OCI-LY1 (cell line): Measurements from ENCODE around the gene ZC2HC1B.

Experiments used
- H2AFZ ChIP-seq: fragments of 200-600 bp; sonication (generic), shearing (Covaris generic); 2 replicates; pipeline ENCODE4 v1.6.0; 2014; ENCODE audit warnings: antibody characterized with exemption, mild to moderate bottlenecking, low read length
- H3F3A ChIP-seq: fragments of 200-600 bp; sonication (generic), shearing (Covaris generic); 2 replicates; pipeline ENCODE4 v1.6.0; 2014; ENCODE audit warnings: mild to moderate bottlenecking, antibody characterized with exemption, low read length, moderate library complexity; ENCODE audit not compliant: insufficient read depth
- H3K27ac ChIP-seq: fragments of 200-600 bp; sonication (generic); 2 replicates; pipeline ENCODE4 v1.5.1; 2014; ENCODE audit warnings: low read length, mixed run types, mild to moderate bottlenecking, low read depth; ENCODE audit not compliant: poor library complexity, severe bottlenecking
- H3K27me3 ChIP-seq: fragments of 200-600 bp; sonication (generic); 2 replicates; pipeline ENCODE4 v1.6.0; 2014; ENCODE audit warnings: antibody characterized with exemption, mild to moderate bottlenecking, low read length, moderate library complexity; ENCODE audit not compliant: insufficient read depth
- H3K36me3 ChIP-seq: fragments of 200-600 bp; sonication (generic); 2 replicates; pipeline ENCODE4 v1.6.1; 2014; ENCODE audit warnings: mild to moderate bottlenecking, antibody characterized with exemption, low read length, moderate library complexity, mixed read lengths; ENCODE audit not compliant: insufficient read depth
- H3K4me1 ChIP-seq: fragments of 200-600 bp; sonication (generic); 2 replicates; pipeline ENCODE4 v1.5.1; 2014; ENCODE audit warnings: mild to moderate bottlenecking, low read length, moderate library complexity; ENCODE audit not compliant: insufficient read depth, severe bottlenecking
- H3K4me2 ChIP-seq: fragments of 200-600 bp; sonication (generic), shearing (Covaris generic); 2 replicates; pipeline ENCODE4 v1.6.1; 2014; ENCODE audit warnings: low read length
- H3K4me3 ChIP-seq: fragments of 200-600 bp; sonication (generic); 2 replicates; pipeline ENCODE4 v1.5.1; 2014; ENCODE audit warnings: low read length, low read depth, mild to moderate bottlenecking, mixed read lengths; ENCODE audit not compliant: poor library complexity, severe bottlenecking
- H3K79me2 ChIP-seq: fragments of 200-600 bp; shearing (Covaris generic); 2 replicates; pipeline ENCODE4 v1.6.1; 2016; ENCODE audit warnings: mixed run types, low read length, mixed read lengths; ENCODE audit not compliant: insufficient read depth
- H3K9ac ChIP-seq: fragments of 200-600 bp; sonication (generic), shearing (Covaris generic); 2 replicates; pipeline ENCODE4 v1.6.1; 2014; ENCODE audit warnings: mild to moderate bottlenecking, low read length, mixed read lengths
- H3K9me2 ChIP-seq: fragments of 200-600 bp; sonication (generic), shearing (Covaris generic); 2 replicates; pipeline ENCODE4 v1.6.1; 2014; ENCODE audit warnings: low read depth, mild to moderate bottlenecking, low read length, mixed read lengths
- H3K9me3 ChIP-seq: fragments of 200-600 bp; shearing (Covaris generic); 2 replicates; pipeline ENCODE4 v1.6.1; 2014; ENCODE audit warnings: low read length, mixed read lengths
- H4K20me1 ChIP-seq: fragments of 200-600 bp; sonication (generic), shearing (Covaris generic); 2 replicates; pipeline ENCODE4 v1.6.0; 2016; ENCODE audit warnings: mild to moderate bottlenecking, low read length; ENCODE audit not compliant: insufficient read depth
- CTCF ChIP-seq: fragments of 200-600 bp; sonication (generic), shearing (Covaris generic); IDR thresholded peaks from 2 replicates; pipeline ENCODE4 v1.5.1; 2017; ENCODE audit warnings: mild to moderate bottlenecking, antibody characterized with exemption, low read length, moderate library complexity, mixed read lengths
- EZH2 ChIP-seq: fragments of 200-600 bp; sonication (generic), shearing (Covaris generic); IDR thresholded peaks from 2 replicates; pipeline ENCODE4 v1.8.0; 2017; ENCODE audit warnings: borderline replicate concordance, mixed run types, mild to moderate bottlenecking, antibody characterized with exemption, low read length, moderate library complexity, mixed read lengths

Gene ZC2HC1B

GRCh38 chr6:143894655-143895054, 30.4 kb downstream of the ZC2HC1B start:
- Histone ChIP-seq H3K4me2 (no peak overlapping the region), H3K27me3 (no peaks in the 10 kb centered on the region), H3K9me2 (no peaks in the 10 kb centered on the region), H3F3A (no peaks in the 10 kb centered on the region), H4K20me1 (no peaks in the 10 kb centered on the region), H3K36me3 (no peaks in the 10 kb centered on the region), H3K4me1 (no peaks in the 10 kb centered on the region), H3K9me3 (no peaks in the 10 kb centered on the region), H3K4me3 (no peak overlapping the region), H3K9ac (no peak overlapping the region), H3K79me2 (no peaks in the 10 kb centered on the region), H3K27ac (no peak overlapping the region), H2AFZ (no peak overlapping the region)
- no peak for TF ChIP-seq CTCF
- TF ChIP-seq EZH2, result no peak

- no peak overlapping the region for H3K4me2 ChIP-seq
- no peak overlapping the region for H2AFZ ChIP-seq
- H3K4me3 ChIP-seq, result no peak overlapping the region
- no peaks in the 10 kb centered on the region for H3K9me2 ChIP-seq
- no peaks in the 10 kb centered on the region for H3K36me3 ChIP-seq
- H3K9ac ChIP-seq, result no peak overlapping the region
- no peaks in the 10 kb centered on the region for H3F3A ChIP-seq
- H3K27me3 ChIP-seq, result no peaks in the 10 kb centered on the region
- H4K20me1 ChIP-seq, result no peaks in the 10 kb centered on the region
- H3K9me3 ChIP-seq, result no peaks in the 10 kb centered on the region
- TF ChIP-seq EZH2 (no peak), CTCF (no peak)
- H3K27ac ChIP-seq, result no peak overlapping the region
- no peaks in the 10 kb centered on the region for H3K79me2 ChIP-seq
- H3K4me1 ChIP-seq, result no peaks in the 10 kb centered on the region
Measured at GRCh38 chr6:143896126-143896860, 32.0 kb downstream of the ZC2HC1B start.

- Histone ChIP-seq H3K9me3 (no peaks in the 10 kb centered on the region), H3F3A (no peaks in the 10 kb centered on the region), H3K4me1 (no peaks in the 10 kb centered on the region), H2AFZ (no peak overlapping the region), H3K27ac (no peak overlapping the region), H3K4me2 (no peak overlapping the region), H3K27me3 (no peaks in the 10 kb centered on the region), H3K9ac (no peak overlapping the region), H3K9me2 (no peaks in the 10 kb centered on the region), H4K20me1 (no peaks in the 10 kb centered on the region), H3K36me3 (no peaks in the 10 kb centered on the region), H3K4me3 (no peak overlapping the region), H3K79me2 (no peaks in the 10 kb centered on the region)
- TF ChIP-seq CTCF (no peak), EZH2 (no peak)
Measured at GRCh38 chr6:143900358-143900757, 36.1 kb downstream of the ZC2HC1B start.
